GM13977 (cell line): Measurements from ENCODE around the gene PRDX4.

Experiments
- DNase-seq: peaks from one replicate; pipeline ENCODE4 v3.0.0; 2012; ENCODE audit warnings: low spot score
- in situ Hi-C: fragments of 300-500 bp; cut with MboI; formaldehyde crosslinking; loops from one replicate; pipeline ENCODE4 v1.12.0; 2022; ENCODE audit warnings: low sequenced_read_pairs, low pct_unique_long_range_greater_than_20kb, mixed read lengths, inconsistent platforms; ENCODE audit not compliant: unreplicated experiment
- TF ChIP-seq, protein P1 (sequence below): IDR thresholded peaks from 2 replicates; pipeline ENCODE4 v1.5.1; 2012; ENCODE audit warnings: mild to moderate bottlenecking, control low read depth; ENCODE audit not compliant: insufficient read depth; ENCODE audit errors: extremely low read depth, missing control alignments

The PRDX4 gene

DNA sequence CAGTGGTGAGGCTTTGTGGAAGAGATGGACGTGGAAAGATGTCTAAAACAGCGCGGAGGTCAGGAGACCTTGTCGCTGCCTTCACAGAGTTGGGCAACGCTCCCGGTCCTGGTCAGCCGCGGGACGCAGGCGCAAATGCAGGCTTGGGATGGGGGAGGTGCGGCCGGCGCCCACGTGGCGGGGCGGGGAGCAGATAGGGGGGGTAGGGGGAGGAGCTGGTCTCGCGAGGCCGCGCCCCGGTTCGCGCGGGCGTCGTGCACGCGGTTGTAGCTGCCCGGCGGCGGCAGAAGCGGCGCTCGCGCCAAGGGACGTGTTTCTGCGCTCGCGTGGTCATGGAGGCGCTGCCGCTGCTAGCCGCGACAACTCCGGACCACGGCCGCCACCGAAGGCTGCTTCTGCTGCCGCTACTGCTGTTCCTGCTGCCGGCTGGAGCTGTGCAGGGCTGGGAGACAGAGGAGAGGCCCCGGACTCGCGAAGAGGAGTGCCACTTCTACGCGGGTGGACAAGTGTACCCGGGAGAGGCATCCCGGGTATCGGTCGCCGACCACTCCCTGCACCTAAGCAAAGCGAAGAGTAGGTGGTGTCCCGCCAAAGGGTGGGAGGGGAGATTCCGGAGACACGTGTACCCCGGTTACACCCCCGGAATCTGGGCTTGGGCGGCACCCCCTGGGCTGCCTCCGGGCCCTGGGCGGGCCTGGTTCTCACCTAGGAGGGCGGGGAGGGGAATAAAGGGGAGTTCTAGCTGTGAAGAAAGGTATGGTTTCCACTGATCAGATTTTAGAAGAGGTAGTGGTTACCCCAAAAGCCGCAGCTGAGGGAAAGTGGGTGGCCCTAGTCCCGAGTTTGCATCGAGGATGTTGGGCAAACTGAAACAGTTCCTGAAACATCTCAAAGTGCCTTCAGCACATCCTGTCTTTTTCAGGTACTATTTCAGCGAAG is at the start of gene PRDX4:
Gene PRDX4, plus strand, starts transcription at position 255 of the 939 bp plus-strand sequence. Its CDS starts 78 bp downstream, at position 333.
- in situ Hi-C loops: no loop called here
- TF ChIP-seq, protein P1, sequence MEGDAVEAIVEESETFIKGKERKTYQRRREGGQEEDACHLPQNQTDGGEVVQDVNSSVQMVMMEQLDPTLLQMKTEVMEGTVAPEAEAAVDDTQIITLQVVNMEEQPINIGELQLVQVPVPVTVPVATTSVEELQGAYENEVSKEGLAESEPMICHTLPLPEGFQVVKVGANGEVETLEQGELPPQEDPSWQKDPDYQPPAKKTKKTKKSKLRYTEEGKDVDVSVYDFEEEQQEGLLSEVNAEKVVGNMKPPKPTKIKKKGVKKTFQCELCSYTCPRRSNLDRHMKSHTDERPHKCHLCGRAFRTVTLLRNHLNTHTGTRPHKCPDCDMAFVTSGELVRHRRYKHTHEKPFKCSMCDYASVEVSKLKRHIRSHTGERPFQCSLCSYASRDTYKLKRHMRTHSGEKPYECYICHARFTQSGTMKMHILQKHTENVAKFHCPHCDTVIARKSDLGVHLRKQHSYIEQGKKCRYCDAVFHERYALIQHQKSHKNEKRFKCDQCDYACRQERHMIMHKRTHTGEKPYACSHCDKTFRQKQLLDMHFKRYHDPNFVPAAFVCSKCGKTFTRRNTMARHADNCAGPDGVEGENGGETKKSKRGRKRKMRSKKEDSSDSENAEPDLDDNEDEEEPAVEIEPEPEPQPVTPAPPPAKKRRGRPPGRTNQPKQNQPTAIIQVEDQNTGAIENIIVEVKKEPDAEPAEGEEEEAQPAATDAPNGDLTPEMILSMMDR: no peak
- peak; percentile 85 for DNase-seq

DNA sequence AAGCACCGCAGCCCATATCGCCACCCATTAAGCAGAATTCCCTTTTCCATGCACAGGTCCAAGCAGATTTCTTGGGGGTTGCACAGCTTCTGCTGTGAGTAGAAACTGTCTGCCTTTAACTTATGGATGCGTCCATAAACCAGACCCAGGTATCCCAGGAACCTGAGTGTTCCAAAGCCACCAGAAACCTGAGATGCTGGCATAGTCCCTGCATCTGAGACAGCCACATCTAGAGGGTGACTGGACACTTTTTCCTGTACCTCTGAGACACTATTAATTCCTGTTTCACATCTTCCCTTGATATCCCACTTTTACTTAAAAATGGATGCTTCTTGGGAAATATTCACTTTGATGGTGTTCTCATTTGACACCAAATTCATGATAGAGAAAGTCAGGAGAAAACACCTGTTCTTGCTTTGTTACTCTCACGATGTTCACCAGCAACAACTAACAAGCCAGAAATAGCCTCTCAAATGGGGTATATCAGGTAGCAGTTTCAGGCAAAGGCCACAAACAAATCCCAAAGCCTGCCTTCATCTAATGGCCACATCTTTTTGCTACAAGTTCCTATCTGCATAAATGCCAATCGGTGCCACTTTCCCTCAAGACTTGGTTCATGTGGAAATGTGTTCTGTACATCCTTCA is 45.5 kb upstream of the PRDX4 start:
- no peak for DNase-seq
- TF ChIP-seq, protein P1: no peak
- in situ Hi-C loops: no loop called here

DNA sequence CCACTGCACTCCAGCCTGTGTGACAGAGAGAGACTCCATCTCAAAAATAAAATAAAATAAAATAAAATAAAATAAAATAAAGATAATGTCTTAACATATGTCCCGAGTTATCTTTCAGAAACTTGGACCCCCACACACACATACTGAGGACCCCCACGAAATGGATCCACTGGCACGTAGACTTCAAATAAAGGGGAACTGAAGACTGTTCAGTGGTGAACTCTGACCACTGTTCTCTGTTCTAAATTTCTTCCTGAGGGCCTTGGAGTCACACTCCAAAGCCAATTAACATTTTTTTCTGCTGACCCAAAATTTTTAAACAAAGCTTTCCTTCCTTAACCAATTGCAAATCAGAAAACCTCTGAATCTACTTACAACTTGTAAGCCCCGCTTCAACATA is 43.5 kb upstream of the PRDX4 start:
- in situ Hi-C loops: no loop called here
- no peak for DNase-seq
- TF ChIP-seq, protein P1: no peak

DNA sequence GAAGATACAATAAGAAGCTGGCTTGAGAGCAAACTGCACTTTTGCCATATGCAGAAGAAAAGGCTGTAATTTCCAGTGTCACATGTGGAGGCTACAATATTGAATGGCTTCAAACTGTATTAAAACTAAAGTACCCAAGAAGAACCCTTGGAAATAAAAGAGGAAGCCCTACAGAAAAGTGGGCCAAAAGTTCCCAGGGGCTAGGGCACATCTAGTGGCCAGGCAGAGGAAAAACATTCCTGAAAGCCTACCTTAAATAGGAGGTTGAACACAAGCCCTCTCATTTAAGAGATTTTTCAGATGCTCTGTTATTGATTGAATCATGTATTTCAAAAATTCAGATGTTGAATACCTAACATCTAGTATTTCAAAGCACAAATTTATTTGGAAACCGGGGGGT is 40.6 kb upstream of the PRDX4 start:
- DNase-seq: no peak
- in situ Hi-C loops: no loop called here
- TF ChIP-seq, protein P1: no peak

DNA sequence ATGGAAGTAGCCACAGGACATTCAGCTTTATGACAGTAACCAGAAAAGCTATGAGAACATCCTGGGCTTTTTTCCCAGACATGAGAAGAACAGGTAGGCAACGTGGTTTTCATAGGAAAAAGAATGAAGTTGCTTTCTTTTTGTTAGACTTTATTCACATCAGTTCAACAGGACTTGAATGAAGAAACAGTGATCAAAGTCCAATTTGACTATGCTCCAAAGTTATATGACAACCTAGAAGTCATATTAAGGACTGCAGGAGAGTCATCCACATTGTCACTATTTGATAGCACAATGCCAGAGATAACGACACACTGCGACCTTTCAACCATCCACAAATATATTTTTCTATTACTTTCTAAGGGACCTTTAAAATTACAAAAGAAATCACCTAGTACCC is 39.2 kb upstream of the PRDX4 start:
- DNase-seq: no peak
- TF ChIP-seq, protein P1: no peak
- in situ Hi-C loops: no loop called here

DNA sequence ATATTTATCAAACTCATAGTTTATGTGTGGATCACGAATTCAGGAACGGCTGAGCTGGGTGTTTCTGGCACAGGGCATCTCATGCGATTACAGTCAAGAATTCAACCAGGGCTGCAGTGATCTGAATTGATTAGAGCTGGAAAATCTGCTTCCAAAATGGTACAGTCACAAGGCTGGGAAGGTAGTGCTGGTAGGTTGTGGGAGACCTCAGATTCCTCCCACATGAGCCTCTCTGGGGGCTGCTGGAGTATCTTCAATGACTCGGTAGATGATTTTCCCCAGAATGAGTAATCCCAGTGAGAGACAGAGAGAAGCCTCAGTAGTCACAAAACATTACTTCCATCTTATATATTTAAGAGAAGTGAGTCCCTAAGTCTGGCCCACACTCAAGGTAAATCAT is 36.2 kb upstream of the PRDX4 start:
- TF ChIP-seq, protein P1: no peak
- DNase-seq: no peak
- in situ Hi-C loops: no loop called here
